ENCODE data around the gene ENPP1.

DNA sequence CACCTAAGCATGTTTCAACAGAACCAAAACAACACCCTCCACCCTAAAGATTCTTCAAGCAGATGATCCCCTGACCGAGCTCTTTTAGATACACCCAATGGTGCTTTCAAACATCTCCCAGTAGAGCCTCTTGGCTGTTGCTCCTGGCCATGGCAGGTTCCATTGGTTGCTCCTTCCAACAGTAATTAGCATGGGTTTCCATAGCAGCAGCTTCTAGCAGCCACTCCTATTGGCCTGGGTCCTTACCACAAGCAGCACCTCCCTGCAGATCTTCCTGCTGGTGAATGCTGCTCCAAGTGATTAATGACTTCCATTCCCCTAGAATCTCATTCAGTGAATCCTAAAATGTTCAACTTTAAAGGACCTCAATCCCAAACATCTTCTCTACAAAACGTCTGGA lies 129.4 kb downstream of the ENPP1 start:
- TF ChIP-seq, protein P1, sequence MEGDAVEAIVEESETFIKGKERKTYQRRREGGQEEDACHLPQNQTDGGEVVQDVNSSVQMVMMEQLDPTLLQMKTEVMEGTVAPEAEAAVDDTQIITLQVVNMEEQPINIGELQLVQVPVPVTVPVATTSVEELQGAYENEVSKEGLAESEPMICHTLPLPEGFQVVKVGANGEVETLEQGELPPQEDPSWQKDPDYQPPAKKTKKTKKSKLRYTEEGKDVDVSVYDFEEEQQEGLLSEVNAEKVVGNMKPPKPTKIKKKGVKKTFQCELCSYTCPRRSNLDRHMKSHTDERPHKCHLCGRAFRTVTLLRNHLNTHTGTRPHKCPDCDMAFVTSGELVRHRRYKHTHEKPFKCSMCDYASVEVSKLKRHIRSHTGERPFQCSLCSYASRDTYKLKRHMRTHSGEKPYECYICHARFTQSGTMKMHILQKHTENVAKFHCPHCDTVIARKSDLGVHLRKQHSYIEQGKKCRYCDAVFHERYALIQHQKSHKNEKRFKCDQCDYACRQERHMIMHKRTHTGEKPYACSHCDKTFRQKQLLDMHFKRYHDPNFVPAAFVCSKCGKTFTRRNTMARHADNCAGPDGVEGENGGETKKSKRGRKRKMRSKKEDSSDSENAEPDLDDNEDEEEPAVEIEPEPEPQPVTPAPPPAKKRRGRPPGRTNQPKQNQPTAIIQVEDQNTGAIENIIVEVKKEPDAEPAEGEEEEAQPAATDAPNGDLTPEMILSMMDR (IDR thresholded peaks at IDR 0.05) = no peak
- TF ChIP-seq EP300 (IDR thresholded peaks at IDR 0.05) = no peak
- TF ChIP-seq POLR2A (IDR thresholded peaks at IDR 0.05; ENCODE audit: low read depth) = no peak

All from esophagus muscularis mucosa (tissue), 4 donors.